Measurements from ENCODE around the gene NFKBIL1. TPM values are rescaled to one million over a fixed set of nuclear protein-coding genes. Genes with fewer than 3 reads are reported as not detected.

Gene NFKBIL1
- total and polyA plus RNA-seq, 9 of the 15 experiments (the other 6 are each of a cell fraction or from before 2014, with no cell fraction given): 0.49 to 33.1 (median 7.6) TPM

- no peak for TF ChIP-seq CTCF (IDR thresholded peaks at IDR 0.05 in 2 of 3, conservative IDR thresholded peaks at IDR 0.05 in 1 of 3; ENCODE audit: insufficient read depth in 2 of 3, low read depth in 1 of 3, low read length in 3 of 3)
- TF ChIP-seq CHCHD3 (CRISPR knock-in tag; IDR thresholded peaks at IDR 0.05): peak; percentile 57; the same call in 1 of the 2 replicates
- peak; percentile 66 for TF ChIP-seq ATF4 (CRISPR knock-in tag; IDR thresholded peaks at IDR 0.05)
- peak; percentile 95 for TF ChIP-seq GATAD2A (IDR thresholded peaks at IDR 0.05)
- TF ChIP-seq JUN (IDR thresholded peaks at IDR 0.05; ENCODE audit: borderline replicate concordance, low read depth, low read length): peak; percentile 9; the same call in 1 of the 2 replicates
- peak; percentile 44; the same call in 1 of the 2 replicates for TF ChIP-seq JUN (CRISPR knock-in tag; IDR thresholded peaks at IDR 0.05; ENCODE audit: borderline replicate concordance)
- peak; percentile 93 for TF ChIP-seq E2F8 (IDR thresholded peaks at IDR 0.05; ENCODE audit: low read depth, partially characterized antibody)
- peak; percentile 55; the same call in 1 of the 2 replicates for TF ChIP-seq SMARCA4 (IDR thresholded peaks at IDR 0.05)
- peak; percentile 62; the same call in 1 of the 2 replicates for TF ChIP-seq ZNF23 (CRISPR knock-in tag; IDR thresholded peaks at IDR 0.05)
- TF ChIP-seq TAL1 (IDR thresholded peaks at IDR 0.05): peak; percentile 54
- TF ChIP-seq EP400 (IDR thresholded peaks at IDR 0.05): peak; percentile 100
- peak; percentile 76; the same call in 1 of the 2 replicates for TF ChIP-seq CREB3 (tag; conservative IDR thresholded peaks at IDR 0.05; ENCODE audit: low read depth)
- TF ChIP-seq MXI1 (IDR thresholded peaks at IDR 0.05; ENCODE audit: low read depth, low read length): peak; percentile 68
- TF ChIP-seq ZFX (CRISPR knock-in tag; IDR thresholded peaks at IDR 0.05): peak; percentile 100
- TF ChIP-seq TCF15 (CRISPR knock-in tag; IDR thresholded peaks at IDR 0.05): peak; percentile 67
- TF ChIP-seq ZNF785 (CRISPR knock-in tag; IDR thresholded peaks at IDR 0.05): no peak
- peak; percentile 81; the same call in 1 of the 2 replicates for TF ChIP-seq ZNF12 (CRISPR knock-in tag; IDR thresholded peaks at IDR 0.05)
- no peak for TF ChIP-seq TFAM (CRISPR knock-in tag; conservative IDR thresholded peaks at IDR 0.05)
- TF ChIP-seq LEF1 (IDR thresholded peaks at IDR 0.05): peak; percentile 70
- no peak for TF ChIP-seq SNRNP70 (optimal IDR thresholded peaks at IDR 0.05; ENCODE audit: low read depth, low read length)
- TF ChIP-seq KLF10 (CRISPR knock-in tag; IDR thresholded peaks at IDR 0.05): no peak
- TF ChIP-seq ETV1 (tag; conservative IDR thresholded peaks at IDR 0.05; ENCODE audit: low read depth): peak; percentile 98
These were observed 5.5 kb upstream of the NFKBIL1 start, which contains the start of gene DDX39B (continued) for GRCh38 chr6:31541658-31542521.
